ENCODE measurements around the gene GAP43.
A peak's percentile ranks its signal among the peaks of the same experiment; 100 is the strongest.

The GAP43 gene

GRCh38 chr3:115660646-115661337, 37.5 kb downstream of the GAP43 start:
- no peak for DNase-seq (ENCODE audit: low read depth in 2 of 3, low spot score in 1 of 3)

GRCh38 chr3:115662356-115662755, 39.0 kb downstream of the GAP43 start:
- DNase-seq (ENCODE audit: low read depth in 2 of 3, low spot score in 1 of 3), result no peak

GRCh38 chr3:115663414-115663813, 40.1 kb downstream of the GAP43 start:
- no peak for DNase-seq (ENCODE audit: low read depth in 2 of 3, low spot score in 1 of 3)

- DNase-seq (ENCODE audit: low read depth in 2 of 3, low spot score in 1 of 3), result no peak
These were observed 42.8 kb downstream of the GAP43 start for GRCh38 chr3:115666081-115666480.

GRCh38 chr3:115666920-115667737, 43.8 kb downstream of the GAP43 start:
- DNase-seq (ENCODE audit: low read depth in 2 of 3, low spot score in 1 of 3), result no peak

- no peak for DNase-seq (ENCODE audit: low read depth in 2 of 3, low spot score in 1 of 3)
These were observed 44.4 kb downstream of the GAP43 start for GRCh38 chr3:115667738-115668065.

- no peak for DNase-seq (ENCODE audit: low read depth in 2 of 3, low spot score in 1 of 3)
These were observed 47.6 kb downstream of the GAP43 start for GRCh38 chr3:115670911-115671310.

- DNase-seq (ENCODE audit: low read depth in 2 of 3, low spot score in 1 of 3), result no peak
These were observed 48.6 kb downstream of the GAP43 start for GRCh38 chr3:115671761-115672455.

GRCh38 chr3:115673881-115674280, 50.6 kb downstream of the GAP43 start:
- no peak for DNase-seq (ENCODE audit: low read depth in 2 of 3, low spot score in 1 of 3)

- DNase-seq (ENCODE audit: low read depth in 2 of 3, low spot score in 1 of 3), result no peak
These were observed 53.0 kb downstream of the GAP43 start for GRCh38 chr3:115676336-115676735.

GRCh38 chr3:115680803-115681345, 57.6 kb downstream of the GAP43 start:
- DNase-seq (ENCODE audit: low read depth in 2 of 3, low spot score in 1 of 3), result no peak

- DNase-seq (ENCODE audit: low read depth in 2 of 3, low spot score in 1 of 3), result no peak
These were observed 58.4 kb downstream of the GAP43 start for GRCh38 chr3:115681736-115682135.

GRCh38 chr3:115683305-115683704, 60.0 kb downstream of the GAP43 start:
- DNase-seq (ENCODE audit: low read depth in 2 of 3, low spot score in 1 of 3), result no peak

- DNase-seq (ENCODE audit: low read depth in 2 of 3, low spot score in 1 of 3), result no peak
These were observed 60.5 kb downstream of the GAP43 start for GRCh38 chr3:115683773-115684172.

GRCh38 chr3:115685097-115685496, 61.8 kb downstream of the GAP43 start:
- DNase-seq (ENCODE audit: low read depth in 2 of 3, low spot score in 1 of 3), result no peak

- DNase-seq (ENCODE audit: low read depth in 2 of 3, low spot score in 1 of 3), result no peak
These were observed 64.4 kb downstream of the GAP43 start for GRCh38 chr3:115687721-115688120.

GRCh38 chr3:115688418-115688817, 65.1 kb downstream of the GAP43 start:
- DNase-seq (ENCODE audit: low read depth in 2 of 3, low spot score in 1 of 3), result no peak

- no peak for DNase-seq (ENCODE audit: low read depth in 2 of 3, low spot score in 1 of 3)
These were observed 66.6 kb downstream of the GAP43 start for GRCh38 chr3:115689928-115690327.

- no peak for DNase-seq (ENCODE audit: low read depth in 2 of 3, low spot score in 1 of 3)
These were observed 68.7 kb downstream of the GAP43 start for GRCh38 chr3:115691964-115692363.

GRCh38 chr3:115692887-115693524, 69.7 kb downstream of the GAP43 start:
- DNase-seq (ENCODE audit: low read depth in 2 of 3, low spot score in 1 of 3), result peak; percentile 45 to 76 (median 54)

GRCh38 chr3:115693868-115694267, 70.6 kb downstream of the GAP43 start:
- no peak for DNase-seq (ENCODE audit: low read depth in 2 of 3, low spot score in 1 of 3)
